HepG2 (cell line): ENCODE data around the gene RUVBL2. TPM values are rescaled to one million over a fixed set of nuclear protein-coding genes. Genes with fewer than 3 reads are reported as not detected.

Experiments
- ARID4A ChIP-seq: sonication (generic); formaldehyde crosslinking; IDR thresholded peaks from 2 replicates; pipeline ENCODE4 v1.5.0; 2020; ENCODE audit warnings: mild to moderate bottlenecking, missing genetic modification reagents, borderline replicate concordance
- BRCA1 ChIP-seq: sonication (generic); formaldehyde crosslinking; IDR thresholded peaks from 2 replicates; pipeline ENCODE4 v1.4.0; 2020; ENCODE audit warnings: missing genetic modification reagents
- CEBPB ChIP-seq: IDR thresholded peaks from 2 replicates; pipeline ENCODE4 v1.6.1; 2011; ENCODE audit warnings: low read depth, low read length, improper control_type of control experiment, borderline replicate concordance
- DMAP1 ChIP-seq: IDR thresholded peaks from 2 replicates; pipeline ENCODE4 v1.6.1; 2016
- HIVEP1 ChIP-seq: sonication (generic); formaldehyde crosslinking; IDR thresholded peaks from 2 replicates; pipeline ENCODE4 v1.4.0; 2020; ENCODE audit warnings: mild to moderate bottlenecking, missing genetic modification reagents
- NCOA1 ChIP-seq: sonication (generic); formaldehyde crosslinking; IDR thresholded peaks from 2 replicates; pipeline ENCODE4 v1.9.0; 2021; ENCODE audit warnings: missing genetic modification reagents
- PRDM15 ChIP-seq: sonication (generic); formaldehyde crosslinking; IDR thresholded peaks from 2 replicates; pipeline ENCODE4 v1.4.0; 2020; ENCODE audit warnings: missing genetic modification reagents
- SALL1 ChIP-seq: sonication (generic); formaldehyde crosslinking; IDR thresholded peaks from 2 replicates; pipeline ENCODE4 v1.8.0; 2022; ENCODE audit warnings: mild to moderate bottlenecking, missing genetic modification reagents
- SIX4 ChIP-seq: sonication (generic); formaldehyde crosslinking; IDR thresholded peaks from 2 replicates; pipeline ENCODE4 v1.4.0; 2020; ENCODE audit warnings: missing genetic modification reagents
- SMAD9 ChIP-seq: sonication (generic); formaldehyde crosslinking; IDR thresholded peaks from 2 replicates; pipeline ENCODE4 v1.5.1; 2020; ENCODE audit warnings: mild to moderate bottlenecking, missing genetic modification reagents
- SNAPC2 ChIP-seq: sonication (generic); formaldehyde crosslinking; IDR thresholded peaks from 2 replicates; pipeline ENCODE4 v1.8.1; 2022; ENCODE audit warnings: mild to moderate bottlenecking, missing genetic modification reagents
- ZNF768 ChIP-seq: sonication (generic); formaldehyde crosslinking; IDR thresholded peaks from 2 replicates; pipeline ENCODE4 v1.4.0; 2020; ENCODE audit warnings: missing genetic modification reagents
- ZXDC ChIP-seq: sonication (generic); formaldehyde crosslinking; IDR thresholded peaks from 2 replicates; pipeline ENCODE4 v1.5.0; 2020; ENCODE audit warnings: mild to moderate bottlenecking, missing genetic modification reagents
- polyA plus RNA-seq, 8 experiments: library from polyadenylated mRNA; depleted of rRNA in 3 of 8; stranded (reverse) in 7 of 8; unstranded in 1 of 8; fragments of >200 nt; fragmentation: Illumina TruSeq in 4 of 8; extraction: Trizol in 4 of 8; gene quantifications; 2 replicates each; pipeline versions ENCODE4 v1.2.1 to v1.2.3, GENCODE V29; 2011 to 2016; ENCODE audit warnings: low read depth in 4 of 8, missing spikeins in 1 of 8, mixed read lengths in 1 of 8; ENCODE audit not compliant: insufficient read depth in 1 of 8
- total RNA-seq, 5 experiments: library from RNA; depleted of rRNA; stranded (reverse); fragments of >200 nt; fragmentation: Illumina TruSeq; extraction: Trizol; gene quantifications; 2 replicates each; pipeline ENCODE4 v1.2.3, GENCODE V29; 2016; ENCODE audit warnings: low read depth in 1 of 5
- TF ChIP-seq, protein P1 (sequence below): fragments of 450-650 bp; IDR thresholded peaks from 2 replicates; pipeline ENCODE4 v1.6.1; 2017

Gene RUVBL2
- total and polyA plus RNA-seq, 2 of the 13 experiments (the other 11 are each of a cell fraction or from before 2014, with no cell fraction given), result 120 to 122 TPM

DNA sequence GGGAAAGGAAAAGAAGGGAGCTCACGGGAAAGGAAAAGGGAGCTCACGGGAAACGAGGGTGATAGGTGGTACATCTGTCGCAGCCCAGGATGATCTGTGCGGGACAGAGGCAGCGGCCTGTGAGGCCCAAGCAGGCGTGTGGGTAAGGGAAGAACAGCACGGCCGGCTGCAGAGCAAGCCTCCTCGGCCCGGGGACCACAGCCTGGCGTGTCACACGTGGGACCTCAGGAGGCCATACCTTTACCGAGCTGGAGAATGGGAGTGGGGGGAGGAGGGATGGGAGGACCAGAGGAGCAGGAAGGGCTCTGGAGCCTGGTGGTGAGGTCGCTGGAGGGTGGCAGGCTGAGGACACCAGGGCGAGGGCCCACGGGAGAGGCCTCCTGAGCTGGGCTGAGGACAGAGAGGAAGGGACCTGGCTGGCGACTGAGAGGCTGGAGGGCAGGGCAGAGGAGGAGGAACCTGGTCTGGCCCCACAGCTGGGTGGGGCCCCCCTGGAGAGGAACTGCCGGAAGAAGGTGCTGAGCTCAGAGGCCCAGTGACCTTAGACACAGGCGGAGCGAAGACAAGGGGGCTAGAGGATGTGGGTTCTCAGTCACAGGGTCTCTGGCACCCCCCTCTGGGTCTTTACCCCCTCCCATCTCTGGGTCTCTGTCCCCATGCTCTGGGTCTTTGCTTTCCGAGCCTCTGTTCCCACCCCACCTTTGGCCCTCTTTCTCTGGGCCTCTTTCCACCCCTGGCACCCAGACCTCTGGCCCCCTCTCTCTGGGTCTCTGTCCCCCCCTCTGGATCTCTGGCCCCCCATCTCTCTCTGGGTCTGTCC lies 31.4 kb upstream of the RUVBL2 start (continued):
- TF ChIP-seq SNAPC2 (CRISPR knock-in tag), result no peak
- TF ChIP-seq NCOA1 (CRISPR knock-in tag), result peak; percentile 87; the same call in 1 of the 2 replicates
- TF ChIP-seq PRDM15 (CRISPR knock-in tag), result peak; percentile 24; the same call in 1 of the 2 replicates
- peak; percentile 53; the same call in 1 of the 2 replicates for TF ChIP-seq BRCA1 (CRISPR knock-in tag)
- 0 out of 2 replicates have a peak, but pooled peaks have one; percentile 12 for TF ChIP-seq SIX4 (CRISPR knock-in tag)
- peak; percentile 55; the same call in 1 of the 2 replicates for TF ChIP-seq ZXDC (CRISPR knock-in tag)
- TF ChIP-seq CEBPB, result no peak
- peak; percentile 86 for TF ChIP-seq SALL1 (CRISPR knock-in tag)
- peak; percentile 61; the same call in 1 of the 2 replicates for TF ChIP-seq DMAP1 (CRISPR knock-in tag)
- peak; percentile 70; the same call in 1 of the 2 replicates for TF ChIP-seq SMAD9 (CRISPR knock-in tag)
- peak; percentile 70 for TF ChIP-seq ARID4A (CRISPR knock-in tag)
- TF ChIP-seq HIVEP1, result 0 out of 2 replicates have a peak, but pooled peaks have one; percentile 30
- TF ChIP-seq, protein P1, sequence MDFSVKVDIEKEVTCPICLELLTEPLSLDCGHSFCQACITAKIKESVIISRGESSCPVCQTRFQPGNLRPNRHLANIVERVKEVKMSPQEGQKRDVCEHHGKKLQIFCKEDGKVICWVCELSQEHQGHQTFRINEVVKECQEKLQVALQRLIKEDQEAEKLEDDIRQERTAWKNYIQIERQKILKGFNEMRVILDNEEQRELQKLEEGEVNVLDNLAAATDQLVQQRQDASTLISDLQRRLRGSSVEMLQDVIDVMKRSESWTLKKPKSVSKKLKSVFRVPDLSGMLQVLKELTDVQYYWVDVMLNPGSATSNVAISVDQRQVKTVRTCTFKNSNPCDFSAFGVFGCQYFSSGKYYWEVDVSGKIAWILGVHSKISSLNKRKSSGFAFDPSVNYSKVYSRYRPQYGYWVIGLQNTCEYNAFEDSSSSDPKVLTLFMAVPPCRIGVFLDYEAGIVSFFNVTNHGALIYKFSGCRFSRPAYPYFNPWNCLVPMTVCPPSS, result no peak
- TF ChIP-seq ZNF768 (CRISPR knock-in tag), result peak; percentile 83
